GM15510 (cell line): ENCODE measurements around the gene TRIM61.

Source experiments
- POLR2A ChIP-seq: IDR thresholded peaks from 3 replicates; pipeline ENCODE4 v1.6.1; 2011; ENCODE audit warnings: borderline replicate concordance; ENCODE audit not compliant: insufficient read length; ENCODE audit errors: extremely low read depth

The TRIM61 gene

DNA sequence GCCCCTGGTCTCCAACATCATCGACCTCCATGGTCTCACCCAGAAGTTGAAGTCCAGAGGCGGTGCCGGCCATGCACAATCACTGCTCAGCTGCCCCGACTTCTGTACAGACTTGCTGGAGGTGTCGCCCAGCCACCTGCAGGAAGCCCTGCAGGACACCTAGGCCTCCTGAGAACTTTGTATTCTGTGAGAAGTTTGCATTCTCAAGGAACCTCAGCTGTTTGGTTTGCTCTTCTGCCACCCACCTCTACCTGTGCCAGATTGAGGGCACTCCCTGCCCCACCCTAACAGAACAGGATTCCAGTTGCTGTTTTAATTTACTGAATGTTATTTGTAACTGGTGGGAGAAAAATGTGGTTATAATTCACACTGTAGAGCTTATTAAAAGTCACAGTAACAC lies 46.8 kb downstream of the TRIM61 start:
- no peak for TF ChIP-seq POLR2A

DNA sequence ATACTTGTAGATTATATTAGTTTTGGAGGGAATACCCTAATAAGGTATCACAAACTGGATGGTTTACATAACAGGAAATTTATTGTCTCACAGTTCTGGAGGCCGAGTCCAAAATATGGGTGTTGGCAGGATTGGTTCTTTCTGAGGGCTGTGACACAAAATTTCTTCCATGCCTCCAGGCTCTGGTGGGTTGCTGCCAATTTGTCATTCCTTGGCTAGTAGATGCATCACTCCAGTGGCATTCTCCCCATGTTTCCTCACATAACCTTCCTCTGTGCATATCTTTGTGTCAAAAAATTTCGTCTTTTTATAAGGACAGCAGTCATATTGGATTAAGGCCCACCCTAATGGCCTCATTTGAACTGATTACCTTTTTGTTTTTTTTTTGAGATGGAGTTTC lies 51.2 kb downstream of the TRIM61 start:
- TF ChIP-seq POLR2A, result no peak

DNA sequence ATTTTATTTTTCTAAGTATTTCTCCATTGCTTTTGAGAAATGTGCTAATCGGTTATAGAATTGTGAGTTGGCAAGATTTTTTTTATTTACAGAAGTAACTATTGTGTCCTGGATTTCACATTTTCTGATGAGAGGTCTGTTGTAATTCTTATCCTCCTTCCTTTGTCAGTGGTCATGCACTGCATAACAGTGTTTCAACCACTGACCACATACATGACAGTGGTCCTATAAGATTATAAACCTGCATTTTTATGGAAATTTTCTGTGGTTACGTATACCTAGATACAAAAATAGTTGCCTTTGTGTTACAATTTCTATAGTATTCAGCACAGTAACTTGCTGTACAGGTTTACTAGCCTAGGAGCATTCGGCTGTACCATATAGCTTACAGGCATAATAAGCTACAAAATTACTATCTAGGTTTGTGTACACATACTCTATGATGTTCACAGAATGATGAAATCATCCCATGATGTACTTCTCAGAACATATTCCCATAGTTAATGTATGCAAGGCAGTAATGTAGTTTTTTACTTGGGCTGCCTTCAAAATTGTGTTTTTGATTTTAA lies 52.7 kb downstream of the TRIM61 start:
- TF ChIP-seq POLR2A, result no peak

DNA sequence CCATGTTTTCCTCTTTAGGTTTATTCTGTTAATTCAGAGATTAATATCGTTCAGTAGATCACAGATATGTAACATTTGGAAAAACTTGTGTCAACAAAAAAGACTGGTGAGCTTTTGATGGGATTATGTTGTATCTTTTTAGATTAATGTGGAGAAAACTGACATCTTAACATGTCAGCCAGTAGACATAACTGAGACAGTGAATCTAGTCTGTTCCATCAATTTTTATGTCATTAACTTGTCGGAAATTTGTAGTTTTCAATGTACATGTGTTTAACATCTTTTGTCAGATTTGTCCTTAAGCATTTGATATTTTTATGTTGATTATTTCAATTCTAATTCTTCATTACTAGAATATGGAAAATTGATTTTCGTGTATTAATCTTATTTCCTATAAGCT lies 58.5 kb downstream of the TRIM61 start:
- no peak for TF ChIP-seq POLR2A
